ENCODE results near the gene KNDC1. TPM values are rescaled to one million over a fixed set of nuclear protein-coding genes. Genes with fewer than 3 reads are reported as not detected.
A peak's percentile ranks its signal among the peaks of the same experiment; 100 is the strongest.

Gene KNDC1
- total RNA-seq, 2 donors from 2014 or later, result 6.5 to 9.6 TPM

GRCh38 chr10:133126431-133127290, 33.4 kb upstream of the KNDC1 start:
- H3K4me1 Mint-ChIP-seq, result no peaks in the 10 kb centered on the region
- H3K27ac ChIP-seq (ENCODE audit: low read depth, low read length), result no peak overlapping the region
- H3K4me1 ChIP-seq (ENCODE audit: control insufficient read depth, insufficient read depth, low read length), result no peaks in the 10 kb centered on the region
- no peaks in the 10 kb centered on the region for H3K36me3 Mint-ChIP-seq (ENCODE audit: low read depth)
- peak; percentile 38 for DNase-seq
- H3K27me3 ChIP-seq (ENCODE audit: control insufficient read depth, insufficient read depth, low read length, poor library complexity, severe bottlenecking), result no peaks in the 10 kb centered on the region
- peaks cover 2% of the 10 kb centered on the region for H3K27me3 Mint-ChIP-seq (ENCODE audit: insufficient read depth)
- H3K9ac ChIP-seq (ENCODE audit: extremely low read depth, low read length, poor library complexity, severe bottlenecking), result no peak overlapping the region
- TF ChIP-seq CTCF (conservative IDR thresholded peaks at IDR 0.05), result no peak
- no peaks in the 10 kb centered on the region for H3K9me3 ChIP-seq (ENCODE audit: control insufficient read depth, low read length)
- H3K27ac Mint-ChIP-seq, result no peak overlapping the region
- 95 to 98% methylated on average over 25 to 57 of the region's 57 CpGs for WGBS, 2 experiments (ENCODE audit: insufficient coverage in 1 of 2, insufficient read length in 1 of 2)
- no peaks in the 10 kb centered on the region for H3K9me3 Mint-ChIP-seq
- no peak overlapping the region for H3K4me3 ChIP-seq (ENCODE audit: low read length)
- no peaks in the 10 kb centered on the region for H3K36me3 ChIP-seq (ENCODE audit: control insufficient read depth, insufficient read depth, low read length)
- H3K4me3 Mint-ChIP-seq, result no peak overlapping the region

GRCh38 chr10:133127291-133128125, 32.5 kb upstream of the KNDC1 start:
- no peak overlapping the region for H3K4me3 ChIP-seq (ENCODE audit: low read length)
- no peak overlapping the region for H3K9ac ChIP-seq (ENCODE audit: extremely low read depth, low read length, poor library complexity, severe bottlenecking)
- Mint-ChIP-seq H3K4me3 (no peak overlapping the region), H3K27me3 (ENCODE audit: insufficient read depth) (peaks cover 2% of the 10 kb centered on the region), H3K36me3 (ENCODE audit: low read depth) (no peaks in the 10 kb centered on the region), H3K27ac (no peak overlapping the region), H3K4me1 (no peaks in the 10 kb centered on the region), H3K9me3 (no peaks in the 10 kb centered on the region)
- H3K27me3 ChIP-seq (ENCODE audit: control insufficient read depth, insufficient read depth, low read length, poor library complexity, severe bottlenecking), result no peaks in the 10 kb centered on the region
- H3K4me1 ChIP-seq (ENCODE audit: control insufficient read depth, insufficient read depth, low read length), result no peaks in the 10 kb centered on the region
- H3K27ac ChIP-seq (ENCODE audit: low read depth, low read length), result no peak overlapping the region
- peak; percentile 88 for DNase-seq
- TF ChIP-seq CTCF (conservative IDR thresholded peaks at IDR 0.05), result no peak
- no peaks in the 10 kb centered on the region for H3K9me3 ChIP-seq (ENCODE audit: control insufficient read depth, low read length)
- H3K36me3 ChIP-seq (ENCODE audit: control insufficient read depth, insufficient read depth, low read length), result no peaks in the 10 kb centered on the region
- WGBS, 2 experiments (ENCODE audit: insufficient coverage in 1 of 2, insufficient read length in 1 of 2), result 77 to 98% methylated on average over 14 to 32 of the region's 36 CpGs

- Mint-ChIP-seq H3K27ac (no peak overlapping the region), H3K4me3 (no peak overlapping the region), H3K36me3 (ENCODE audit: low read depth) (no peaks in the 10 kb centered on the region), H3K9me3 (no peaks in the 10 kb centered on the region), H3K27me3 (ENCODE audit: insufficient read depth) (peaks cover 2% of the 10 kb centered on the region), H3K4me1 (no peaks in the 10 kb centered on the region)
- no peak overlapping the region for H3K27ac ChIP-seq (ENCODE audit: low read depth, low read length)
- H3K9me3 ChIP-seq (ENCODE audit: control insufficient read depth, low read length), result no peaks in the 10 kb centered on the region
- no peak overlapping the region for H3K4me3 ChIP-seq (ENCODE audit: low read length)
- H3K4me1 ChIP-seq (ENCODE audit: control insufficient read depth, insufficient read depth, low read length), result no peaks in the 10 kb centered on the region
- no peak overlapping the region for H3K9ac ChIP-seq (ENCODE audit: extremely low read depth, low read length, poor library complexity, severe bottlenecking)
- DNase-seq, result peak; percentile 41
- no peaks in the 10 kb centered on the region for H3K36me3 ChIP-seq (ENCODE audit: control insufficient read depth, insufficient read depth, low read length)
- no peaks in the 10 kb centered on the region for H3K27me3 ChIP-seq (ENCODE audit: control insufficient read depth, insufficient read depth, low read length, poor library complexity, severe bottlenecking)
- 94 to 95% methylated on average over 44 to 83 of the region's 83 CpGs for WGBS, 2 experiments (ENCODE audit: insufficient coverage in 1 of 2, insufficient read length in 1 of 2)
- TF ChIP-seq CTCF (conservative IDR thresholded peaks at IDR 0.05), result no peak
Observed at GRCh38 chr10:133128126-133129070, 31.6 kb upstream of the KNDC1 start.
